Adrenal gland (tissue), 12 donors: Measurements from ENCODE around the gene SLC24A4. TPM values are rescaled to one million over a fixed set of nuclear protein-coding genes. Genes with fewer than 3 reads are reported as not detected.
A peak's percentile ranks its signal among the peaks of the same experiment; 100 is the strongest.

Experiments
- DNase-seq, 7 donors: peaks; one replicate each; pipeline ENCODE4 v3.0.0-alpha.2; 2019 to 2020
- H3K27ac ChIP-seq, 5 donors: fragments of 200-600 bp; sonication (generic) in 4 of 5; 1 replicate in 3 of 5; 2 replicates in 2 of 5; pipeline versions ENCODE4 v1.5.1 to v1.8.0; 2016 to 2020; ENCODE audit warnings: mild to moderate bottlenecking in 1 of 5
- H3K27me3 ChIP-seq: fragments of 200-600 bp; 2 replicates; pipeline ENCODE4 v1.8.0; 2021
- H3K36me3 ChIP-seq, 2 donors: fragments of 200-600 bp; replicated peaks in 1 of 2; 1 replicate in 1 of 2; 2 replicates in 1 of 2; pipeline versions ENCODE4 v1.5.1 to v1.8.0; 2018 to 2022
- H3K4me1 ChIP-seq, 2 donors: fragments of 200-600 bp; replicated peaks in 1 of 2; 1 replicate in 1 of 2; 2 replicates in 1 of 2; pipeline versions ENCODE4 v1.5.1 to v1.8.0; 2018 to 2021
- H3K4me3 ChIP-seq, 4 donors: fragments of 200-600 bp; sonication (generic) in 3 of 4; one replicate each; pipeline ENCODE4 v1.5.1; 2016 to 2018
- H3K9me3 ChIP-seq, 3 donors: fragments of 200-600 bp; sonication (generic) in 1 of 3; replicated peaks in 1 of 3; 1 replicate in 2 of 3; 2 replicates in 1 of 3; pipeline versions ENCODE4 v1.5.1 to v1.8.0; 2016 to 2021
- POLR2A ChIP-seq, 2 donors: fragments of 450-650 bp; IDR thresholded peaks; one replicate each; pipeline ENCODE4 v1.6.1; 2017; ENCODE audit warnings: antibody characterized with exemption in 2 of 2, mild to moderate bottlenecking in 2 of 2, moderate library complexity in 1 of 2
- WGBS, 4 donors: extraction: QIAGEN DNeasy Blood & Tissue Kit in 2 of 4; methylation state at CpG; one replicate each; pipeline versions ENCODE4 v1.1.5 to v1.1.7; 2013 to 2017; 5-methylcytosine and 5-hydroxymethylcytosine counted together
- intact Hi-C, 2 donors: fragments of 100-400 bp; cut with DNase I; formaldehyde crosslinking; loops; one replicate each; pipeline versions ENCODE4 v1.14.1 to v1.15.0; 2022 to 2023
- polyA plus RNA-seq, 3 donors: library from polyadenylated mRNA; stranded (reverse); fragments of 200-250 nt in 2 of 3; fragments of 350-450 nt in 1 of 3; fragmentation: Illumina TruSeq in 1 of 3; extraction: RNeasy Lipid Tissue Mini Kit (QIAGEN cat#74804) in 1 of 3; gene quantifications; one replicate each; pipeline ENCODE4 v1.2.3, GENCODE V29; 2013 to 2014
- total RNA-seq, 9 donors: library from RNA; depleted of rRNA in 4 of 9; stranded (reverse); fragments of >200 nt in 4 of 9; fragments of 120-200 nt in 1 of 9; fragmentation: NEBNext Ultra II Directional in 1 of 9; extraction: Animal tissue kit (Norgen Biotek cat#: 25700) in 1 of 9; gene quantifications; one replicate each; pipeline versions ENCODE4 v1.1.0 to v1.2.4, GENCODE V29; 2013 to 2023
- TF ChIP-seq, protein P1 (sequence below), 6 experiments: fragments of 450-650 bp in 4 of 6; fragments of 200-600 bp in 2 of 6; sonication (generic) in 1 of 6; IDR thresholded peaks; 1 replicate in 5 of 6; 2 replicates in 1 of 6; pipeline versions ENCODE4 v1.5.1 to v1.8.0; 2016 to 2021; ENCODE audit warnings: antibody characterized with exemption in 6 of 6, mild to moderate bottlenecking in 2 of 6, moderate library complexity in 1 of 6
- donor health status: healthy with polysubstance abuse.
- donor health status: Bipolar disorder and iron deficiency.
- donor health status: DM: yes; HTN: yes; CAD: no.
- donor health status: DM: no; HTN: no; CAD: no.
- donor health status: DM: no; HTN: no; CAD: no.
- donor health status: DM: yes; HTN: yes; CAD: no.

The SLC24A4 gene
- total and polyA plus RNA-seq, 12 donors = 0.09 to 1.9 (median 0.52) TPM

DNA sequence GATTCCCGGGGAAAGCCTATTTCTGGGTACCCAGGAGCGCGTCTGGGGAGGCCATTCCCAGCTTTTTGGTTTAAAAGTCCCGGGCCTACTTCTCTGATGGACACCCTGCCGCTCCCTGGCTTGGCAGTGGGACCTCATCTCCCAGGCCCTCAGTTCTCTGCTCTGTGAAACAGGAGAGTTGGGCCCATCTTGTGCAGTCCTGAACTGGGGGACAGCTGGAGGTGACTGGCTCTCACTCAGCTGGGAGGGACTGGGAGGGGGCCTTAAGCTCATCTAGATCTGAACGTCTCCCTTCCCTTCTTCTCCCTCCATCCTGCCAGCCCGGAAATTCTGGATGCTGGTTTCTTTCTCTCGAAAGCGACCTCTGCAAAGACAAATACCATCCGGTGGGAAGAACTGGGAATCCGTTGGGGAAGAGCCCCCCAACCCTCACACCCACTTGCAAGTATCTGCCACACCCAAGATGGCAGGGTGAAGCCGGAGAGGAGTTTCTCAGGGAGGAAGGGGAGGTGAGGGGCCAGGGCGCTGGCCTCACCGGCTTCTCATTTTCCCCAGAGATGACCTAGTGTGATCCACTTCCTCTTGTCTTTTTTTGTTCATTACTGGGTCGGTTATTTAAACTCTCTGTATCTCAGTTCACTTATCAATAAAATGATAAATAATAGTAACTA is 192.0 kb downstream of the SLC24A4 start:
- peak overlapping the region in 3 of 5 donors; percentile 83 to 92 (median 84) for H3K27ac ChIP-seq
- intact Hi-C loops = no loop called here
- H3K36me3 ChIP-seq = no peaks in the 10 kb centered on the region
- no peak for DNase-seq
- no peaks in the 10 kb centered on the region for H3K9me3 ChIP-seq
- TF ChIP-seq, protein P1, sequence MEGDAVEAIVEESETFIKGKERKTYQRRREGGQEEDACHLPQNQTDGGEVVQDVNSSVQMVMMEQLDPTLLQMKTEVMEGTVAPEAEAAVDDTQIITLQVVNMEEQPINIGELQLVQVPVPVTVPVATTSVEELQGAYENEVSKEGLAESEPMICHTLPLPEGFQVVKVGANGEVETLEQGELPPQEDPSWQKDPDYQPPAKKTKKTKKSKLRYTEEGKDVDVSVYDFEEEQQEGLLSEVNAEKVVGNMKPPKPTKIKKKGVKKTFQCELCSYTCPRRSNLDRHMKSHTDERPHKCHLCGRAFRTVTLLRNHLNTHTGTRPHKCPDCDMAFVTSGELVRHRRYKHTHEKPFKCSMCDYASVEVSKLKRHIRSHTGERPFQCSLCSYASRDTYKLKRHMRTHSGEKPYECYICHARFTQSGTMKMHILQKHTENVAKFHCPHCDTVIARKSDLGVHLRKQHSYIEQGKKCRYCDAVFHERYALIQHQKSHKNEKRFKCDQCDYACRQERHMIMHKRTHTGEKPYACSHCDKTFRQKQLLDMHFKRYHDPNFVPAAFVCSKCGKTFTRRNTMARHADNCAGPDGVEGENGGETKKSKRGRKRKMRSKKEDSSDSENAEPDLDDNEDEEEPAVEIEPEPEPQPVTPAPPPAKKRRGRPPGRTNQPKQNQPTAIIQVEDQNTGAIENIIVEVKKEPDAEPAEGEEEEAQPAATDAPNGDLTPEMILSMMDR (IDR thresholded peaks at IDR 0.05) = no peak
- TF ChIP-seq POLR2A (IDR thresholded peaks at IDR 0.05) = no peak
- H3K27me3 ChIP-seq = no peaks in the 10 kb centered on the region
- peaks cover 20 to 31% of the 10 kb centered on the region in 2 donors for H3K4me1 ChIP-seq
- WGBS, 4 donors = 61 to 79% (median 66%) methylated on average over 10 to 15 of the region's 15 CpGs
- H3K4me3 ChIP-seq = peak overlapping the region in 2 of 4 donors; percentile 67 to 92

DNA sequence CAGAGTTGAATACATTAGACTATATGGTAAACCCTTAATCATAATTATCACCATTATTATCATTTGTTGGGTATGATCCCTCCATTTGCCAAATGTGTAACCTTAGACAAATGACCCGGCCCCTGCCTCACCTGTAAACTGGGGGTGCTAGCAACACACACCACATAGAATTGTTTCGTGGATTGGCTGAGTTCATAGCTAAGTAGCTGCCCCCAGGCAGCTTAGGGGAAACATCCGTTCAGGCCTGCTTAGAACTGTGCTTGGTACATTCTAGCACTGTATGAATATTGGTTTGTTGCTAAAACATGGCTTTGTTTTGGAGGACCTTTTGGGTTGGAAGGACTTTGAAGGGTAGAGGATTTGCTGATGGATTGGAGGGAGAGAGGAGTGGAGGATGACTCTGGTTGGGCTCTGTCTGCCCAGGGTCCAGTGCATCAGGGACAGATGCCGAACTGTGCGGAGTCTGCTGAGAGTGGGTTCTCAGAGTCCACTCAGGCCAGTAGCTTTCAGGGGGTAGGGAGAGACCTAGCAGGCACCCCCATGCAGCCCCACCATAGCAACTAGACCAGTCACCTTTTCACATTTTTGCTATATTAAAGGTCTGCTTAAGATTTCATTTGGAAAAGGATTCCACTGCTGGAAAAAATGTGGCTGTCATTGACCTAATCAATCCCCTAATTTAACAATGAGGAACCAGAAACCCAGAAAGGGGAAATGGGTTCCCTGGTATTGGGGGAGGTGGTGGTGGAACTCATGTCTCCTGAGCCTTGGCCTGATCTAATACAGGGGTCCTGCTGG is 192.8 kb downstream of the SLC24A4 start:
- Histone ChIP-seq H3K4me3 (peak overlapping the region in 1 of 4 donors; percentile 92), H3K36me3 (no peaks in the 10 kb centered on the region), H3K27ac (peak overlapping the region in 2 of 5 donors; percentile 26 to 36), H3K9me3 (no peaks in the 10 kb centered on the region), H3K27me3 (no peaks in the 10 kb centered on the region), H3K4me1 (peaks cover 20 to 32% of the 10 kb centered on the region in 2 donors)
- TF ChIP-seq, protein P1 (IDR thresholded peaks at IDR 0.05) = no peak
- TF ChIP-seq POLR2A (IDR thresholded peaks at IDR 0.05) = no peak
- intact Hi-C loops = no loop called here
- 87 to 96% (median 90%) methylated on average over 5 of the region's 5 CpGs for WGBS, 4 donors
- DNase-seq = no peak

DNA sequence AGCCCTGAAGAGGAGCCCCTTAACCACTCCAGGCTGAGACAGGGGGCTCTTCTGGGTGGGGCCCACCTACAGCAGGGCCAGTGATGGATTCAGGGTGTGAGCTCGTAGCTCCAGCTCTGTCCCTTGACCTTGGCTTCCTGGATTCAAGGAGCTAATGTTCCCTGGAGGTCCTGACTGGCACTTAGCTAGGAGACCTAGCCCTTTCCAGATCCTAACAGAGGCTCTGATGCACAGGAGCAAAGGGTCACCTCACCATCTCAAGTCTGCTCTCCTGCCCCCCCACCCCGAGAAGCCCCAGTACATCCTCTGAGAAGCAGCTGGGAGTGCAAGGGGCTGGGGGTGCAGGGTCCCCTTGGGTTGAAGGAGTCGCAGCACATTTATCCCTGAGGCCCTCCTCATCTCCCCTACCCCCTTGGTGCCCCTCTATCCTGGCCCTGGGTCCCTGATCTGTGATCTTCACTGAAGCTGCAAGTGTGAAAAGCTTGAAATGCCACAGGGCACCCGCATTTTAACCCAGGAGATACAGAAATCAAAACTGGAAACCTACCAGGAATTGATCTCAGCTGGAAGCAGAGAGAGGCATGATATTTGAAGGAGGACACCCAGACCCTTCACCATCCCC is 193.5 kb downstream of the SLC24A4 start:
- Histone ChIP-seq H3K36me3 (no peaks in the 10 kb centered on the region), H3K9me3 (no peaks in the 10 kb centered on the region), H3K27ac (no peak overlapping the region), H3K27me3 (no peaks in the 10 kb centered on the region), H3K4me1 (peaks cover 20 to 32% of the 10 kb centered on the region in 2 donors), H3K4me3 (no peak overlapping the region)
- intact Hi-C loops = no loop called here
- WGBS, 4 donors = 70 to 89% (median 83%) methylated on average over 2 to 4 of the region's 4 CpGs
- DNase-seq = no peak
- TF ChIP-seq, protein P1 (IDR thresholded peaks at IDR 0.05) = no peak
- TF ChIP-seq POLR2A (IDR thresholded peaks at IDR 0.05) = no peak

- intact Hi-C loops = no loop called here
- no peaks in the 10 kb centered on the region for H3K27me3 ChIP-seq
- DNase-seq = no peak
- H3K4me3 ChIP-seq = no peak overlapping the region
- peaks cover 20 to 32% of the 10 kb centered on the region in 2 donors for H3K4me1 ChIP-seq
- H3K36me3 ChIP-seq = no peaks in the 10 kb centered on the region
- no peak for TF ChIP-seq POLR2A (IDR thresholded peaks at IDR 0.05)
- TF ChIP-seq, protein P1 (IDR thresholded peaks at IDR 0.05) = no peak
- WGBS, 4 donors = 83 to 91% (median 89%) methylated on average over 5 of the region's 5 CpGs
- no peak overlapping the region for H3K27ac ChIP-seq
- no peaks in the 10 kb centered on the region for H3K9me3 ChIP-seq
Observed at GRCh38 chr14:92516966-92517506, 194.1 kb downstream of the SLC24A4 start.
